SK-N-SH (cell line): ENCODE results near the gene AP2A2.

Experiments
- CHD2 ChIP-seq: fragments of 150-350 bp; IDR thresholded peaks from 2 replicates; pipeline ENCODE4 v1.6.1; 2018; ENCODE audit warnings: low read length; ENCODE audit not compliant: partially characterized antibody
- ELF1 ChIP-seq: IDR thresholded peaks from 2 replicates; pipeline ENCODE4 v1.4.0; 2012
- EP300 ChIP-seq, 2 experiments: IDR thresholded peaks; 2 replicates each; pipeline versions ENCODE4 v1.4.0 to v1.6.1; 2012; ENCODE audit warnings: borderline replicate concordance in 1 of 2, low read depth in 1 of 2, low read length in 1 of 2
- EZH2phosphoT487 ChIP-seq: fragments of 200-600 bp; sonication (generic); IDR thresholded peaks from 2 replicates; pipeline ENCODE4 v1.6.1; 2017; ENCODE audit warnings: low read depth, mixed run types, mild to moderate bottlenecking, antibody characterized with exemption, moderate library complexity, borderline replicate concordance
- NRF1 ChIP-seq: IDR thresholded peaks from 2 replicates; pipeline ENCODE4 v1.6.1; 2012; ENCODE audit warnings: low read depth, mild to moderate bottlenecking, low read length
- POLR2AphosphoS5 ChIP-seq: IDR thresholded peaks from 2 replicates; pipeline ENCODE4 v1.6.1; 2012; ENCODE audit warnings: low read depth, low read length
- RAD21 ChIP-seq: IDR thresholded peaks from 2 replicates; pipeline ENCODE4 v1.6.1; 2012; ENCODE audit warnings: mild to moderate bottlenecking, low read length
- TF ChIP-seq, protein P1 (sequence below): fragments of 200-600 bp; sonication (generic); IDR thresholded peaks from 2 replicates; pipeline ENCODE4 v1.6.1; 2017; ENCODE audit warnings: antibody characterized with exemption, mild to moderate bottlenecking, moderate library complexity
- TF ChIP-seq, protein P2 (sequence below): IDR thresholded peaks from 2 replicates; pipeline ENCODE4 v1.6.1; 2012; ENCODE audit warnings: mild to moderate bottlenecking, low read depth, low read length, moderate library complexity
- TF ChIP-seq, protein P3 (sequence below): fragments of 150-350 bp; IDR thresholded peaks from 2 replicates; pipeline ENCODE4 v1.6.1; 2017; ENCODE audit warnings: antibody characterized with exemption, low read length, low read depth, borderline replicate concordance

DNA sequence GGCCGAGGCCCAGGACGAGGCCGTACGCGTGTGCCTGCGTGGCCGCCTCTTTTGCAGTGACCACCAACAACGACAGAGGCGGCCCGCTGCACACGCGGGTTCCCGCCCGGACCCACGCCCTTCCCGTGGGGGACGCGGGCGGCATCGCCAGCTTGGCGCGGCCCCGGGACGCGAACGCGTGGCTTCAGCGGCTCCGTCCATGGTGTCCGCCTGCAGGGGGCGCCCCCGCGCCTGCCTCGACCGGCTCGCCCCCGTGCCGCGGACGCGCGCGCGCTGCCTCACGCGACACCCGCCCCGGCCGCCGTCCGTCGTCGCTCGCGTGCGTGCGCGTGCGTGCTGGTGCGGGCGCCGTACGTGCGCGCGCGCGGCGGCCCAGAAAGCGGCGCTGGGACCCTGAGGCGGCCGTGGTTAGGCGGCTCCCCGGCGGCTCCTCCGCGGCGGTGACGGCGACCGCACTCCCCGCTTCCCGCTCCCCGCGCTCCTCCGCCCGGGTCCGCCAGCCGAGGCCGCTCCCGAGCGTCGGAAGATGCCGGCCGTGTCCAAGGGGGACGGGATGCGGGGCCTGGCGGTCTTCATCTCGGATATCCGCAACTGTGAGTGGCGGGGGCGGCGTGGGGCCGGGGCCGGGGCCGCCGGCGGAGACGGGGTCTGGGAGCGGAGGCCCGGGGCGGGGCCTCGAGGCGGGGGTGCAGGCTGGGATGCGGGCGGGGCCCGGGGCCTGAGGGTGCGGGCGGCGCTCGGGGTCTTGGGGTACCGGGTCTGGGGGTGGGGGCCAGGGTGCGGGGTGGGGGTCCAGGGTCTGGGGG is at the start of gene AP2A2:
- TF ChIP-seq, protein P1, sequence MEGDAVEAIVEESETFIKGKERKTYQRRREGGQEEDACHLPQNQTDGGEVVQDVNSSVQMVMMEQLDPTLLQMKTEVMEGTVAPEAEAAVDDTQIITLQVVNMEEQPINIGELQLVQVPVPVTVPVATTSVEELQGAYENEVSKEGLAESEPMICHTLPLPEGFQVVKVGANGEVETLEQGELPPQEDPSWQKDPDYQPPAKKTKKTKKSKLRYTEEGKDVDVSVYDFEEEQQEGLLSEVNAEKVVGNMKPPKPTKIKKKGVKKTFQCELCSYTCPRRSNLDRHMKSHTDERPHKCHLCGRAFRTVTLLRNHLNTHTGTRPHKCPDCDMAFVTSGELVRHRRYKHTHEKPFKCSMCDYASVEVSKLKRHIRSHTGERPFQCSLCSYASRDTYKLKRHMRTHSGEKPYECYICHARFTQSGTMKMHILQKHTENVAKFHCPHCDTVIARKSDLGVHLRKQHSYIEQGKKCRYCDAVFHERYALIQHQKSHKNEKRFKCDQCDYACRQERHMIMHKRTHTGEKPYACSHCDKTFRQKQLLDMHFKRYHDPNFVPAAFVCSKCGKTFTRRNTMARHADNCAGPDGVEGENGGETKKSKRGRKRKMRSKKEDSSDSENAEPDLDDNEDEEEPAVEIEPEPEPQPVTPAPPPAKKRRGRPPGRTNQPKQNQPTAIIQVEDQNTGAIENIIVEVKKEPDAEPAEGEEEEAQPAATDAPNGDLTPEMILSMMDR = peak; percentile 60
- TF ChIP-seq RAD21 (peak; percentile 25; the same call in 1 of the 2 replicates), EP300 (IDR thresholded peaks at IDR 0.05; ENCODE audit: borderline replicate concordance in 1 of 2, low read depth in 1 of 2, low read length in 1 of 2) (no peak), EZH2phosphoT487 (no peak), POLR2AphosphoS5 (no peak), ELF1 (no peak), CHD2 (no peak), NRF1 (peak; percentile 69)
- TF ChIP-seq, protein P2, sequence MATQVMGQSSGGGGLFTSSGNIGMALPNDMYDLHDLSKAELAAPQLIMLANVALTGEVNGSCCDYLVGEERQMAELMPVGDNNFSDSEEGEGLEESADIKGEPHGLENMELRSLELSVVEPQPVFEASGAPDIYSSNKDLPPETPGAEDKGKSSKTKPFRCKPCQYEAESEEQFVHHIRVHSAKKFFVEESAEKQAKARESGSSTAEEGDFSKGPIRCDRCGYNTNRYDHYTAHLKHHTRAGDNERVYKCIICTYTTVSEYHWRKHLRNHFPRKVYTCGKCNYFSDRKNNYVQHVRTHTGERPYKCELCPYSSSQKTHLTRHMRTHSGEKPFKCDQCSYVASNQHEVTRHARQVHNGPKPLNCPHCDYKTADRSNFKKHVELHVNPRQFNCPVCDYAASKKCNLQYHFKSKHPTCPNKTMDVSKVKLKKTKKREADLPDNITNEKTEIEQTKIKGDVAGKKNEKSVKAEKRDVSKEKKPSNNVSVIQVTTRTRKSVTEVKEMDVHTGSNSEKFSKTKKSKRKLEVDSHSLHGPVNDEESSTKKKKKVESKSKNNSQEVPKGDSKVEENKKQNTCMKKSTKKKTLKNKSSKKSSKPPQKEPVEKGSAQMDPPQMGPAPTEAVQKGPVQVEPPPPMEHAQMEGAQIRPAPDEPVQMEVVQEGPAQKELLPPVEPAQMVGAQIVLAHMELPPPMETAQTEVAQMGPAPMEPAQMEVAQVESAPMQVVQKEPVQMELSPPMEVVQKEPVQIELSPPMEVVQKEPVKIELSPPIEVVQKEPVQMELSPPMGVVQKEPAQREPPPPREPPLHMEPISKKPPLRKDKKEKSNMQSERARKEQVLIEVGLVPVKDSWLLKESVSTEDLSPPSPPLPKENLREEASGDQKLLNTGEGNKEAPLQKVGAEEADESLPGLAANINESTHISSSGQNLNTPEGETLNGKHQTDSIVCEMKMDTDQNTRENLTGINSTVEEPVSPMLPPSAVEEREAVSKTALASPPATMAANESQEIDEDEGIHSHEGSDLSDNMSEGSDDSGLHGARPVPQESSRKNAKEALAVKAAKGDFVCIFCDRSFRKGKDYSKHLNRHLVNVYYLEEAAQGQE = no peak
- TF ChIP-seq, protein P3, sequence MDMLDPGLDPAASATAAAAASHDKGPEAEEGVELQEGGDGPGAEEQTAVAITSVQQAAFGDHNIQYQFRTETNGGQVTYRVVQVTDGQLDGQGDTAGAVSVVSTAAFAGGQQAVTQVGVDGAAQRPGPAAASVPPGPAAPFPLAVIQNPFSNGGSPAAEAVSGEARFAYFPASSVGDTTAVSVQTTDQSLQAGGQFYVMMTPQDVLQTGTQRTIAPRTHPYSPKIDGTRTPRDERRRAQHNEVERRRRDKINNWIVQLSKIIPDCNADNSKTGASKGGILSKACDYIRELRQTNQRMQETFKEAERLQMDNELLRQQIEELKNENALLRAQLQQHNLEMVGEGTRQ = no peak
